IPS-18c (cell line): ENCODE results near the gene TRIM5.
A peak's percentile ranks its signal among the peaks of the same experiment; 100 is the strongest.
"Not testable (repeated sequence)": the region's sequence is repeated elsewhere in the genome, so short reads cannot be mapped to it uniquely, and the experiment has no call there.

Source experiments
- H3K4me3 ChIP-seq: 2 replicates; pipeline ENCODE4 v1.7.0; 2013; ENCODE audit warnings: low read depth, mild to moderate bottlenecking, low read length, moderate library complexity; ENCODE audit not compliant: insufficient read depth
- H3K9me3 ChIP-seq: one replicate; pipeline ENCODE4 v1.6.1; 2013; ENCODE audit warnings: mild to moderate bottlenecking, low read length, moderate library complexity; ENCODE audit not compliant: control insufficient read depth, insufficient read depth

The TRIM5 gene

GRCh38 chr11:5684646-5685362 lies at the start of gene TRIM5:
Gene TRIM5 (minus strand): TSS chr11:5685074. CDS start chr11:5680177, 4,897 bp downstream.
- no peaks in the 10 kb centered on the region for H3K9me3 ChIP-seq
- peak within 1 kb of the TSS; percentile 47; the same call in 1 of the 2 replicates for H3K4me3 ChIP-seq

DNA sequence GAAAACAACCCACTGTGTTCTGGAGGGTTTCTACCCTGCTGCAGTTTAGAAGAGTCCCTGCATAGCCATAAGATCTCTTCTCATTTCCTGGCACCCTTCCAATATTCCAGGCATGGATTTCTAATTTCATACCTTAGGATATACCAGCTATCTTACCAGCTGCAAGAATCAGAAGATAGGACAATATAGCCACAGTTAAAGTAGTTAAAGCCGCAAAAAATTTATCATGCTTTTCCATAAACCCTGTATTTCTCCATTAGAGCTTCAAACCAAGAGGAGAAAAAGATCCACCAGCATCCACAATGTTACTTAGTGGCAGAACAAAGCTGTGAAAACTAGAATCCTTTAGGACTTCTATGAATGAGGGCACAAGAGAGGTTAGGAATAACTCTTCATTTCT lies 42.8 kb upstream of the TRIM5 start:
- Histone ChIP-seq H3K4me3 (no peak overlapping the region), H3K9me3 (no peaks in the 10 kb centered on the region)

DNA sequence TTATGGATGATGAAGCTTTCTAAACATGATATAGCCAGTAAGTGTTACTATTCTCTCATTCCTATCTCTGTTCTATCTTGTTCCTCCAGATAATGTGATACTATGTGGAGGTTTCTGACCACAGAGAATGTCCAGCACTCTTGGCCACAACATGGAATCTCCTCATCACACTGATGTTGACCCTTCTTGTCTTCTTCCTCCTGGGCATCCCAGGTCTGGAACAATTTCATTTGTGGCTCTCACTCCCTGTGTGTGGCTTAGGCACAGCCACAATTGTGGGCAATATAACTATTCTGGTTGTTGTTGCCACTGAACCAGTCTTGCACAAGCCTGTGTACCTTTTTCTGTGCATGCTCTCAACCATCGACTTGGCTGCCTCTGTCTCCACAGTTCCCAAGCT lies 41.5 kb upstream of the TRIM5 start:
- no peaks in the 10 kb centered on the region for H3K9me3 ChIP-seq

GRCh38 chr11:5722622-5723021 lies 37.7 kb upstream of the TRIM5 start:
- no peaks in the 10 kb centered on the region for H3K9me3 ChIP-seq

More for the DNA sequence above, 41.5 kb upstream of the TRIM5 start:
- H3K4me3 ChIP-seq: no peak overlapping the region

GRCh38 chr11:5719703-5720495 lies 35.0 kb upstream of the TRIM5 start:
- H3K9me3 ChIP-seq: no peaks in the 10 kb centered on the region
- no peak overlapping the region for H3K4me3 ChIP-seq

More at GRCh38 chr11:5722622-5723021, 37.7 kb upstream of the TRIM5 start:
- no peak overlapping the region for H3K4me3 ChIP-seq

DNA sequence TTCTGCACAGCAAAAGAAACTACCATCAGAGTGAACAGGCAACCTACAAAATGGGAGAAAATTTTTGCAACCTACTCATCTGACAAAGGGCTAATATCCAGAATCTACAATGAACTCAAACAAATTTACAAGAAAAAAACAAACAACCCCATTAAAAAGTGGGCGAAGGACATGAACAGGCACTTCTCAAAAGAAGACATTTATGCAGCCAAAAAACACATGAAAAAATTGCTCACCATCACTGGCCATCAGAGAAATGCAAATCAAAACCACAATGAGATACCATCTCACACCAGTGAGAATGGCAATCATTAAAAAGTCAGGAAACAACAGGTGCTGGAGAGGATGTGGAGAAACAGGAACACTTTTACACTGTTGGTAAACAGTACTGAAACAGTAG lies 31.6 kb upstream of the TRIM5 start:
- H3K4me3 ChIP-seq, H3K9me3 ChIP-seq: not testable (repeated sequence)

DNA sequence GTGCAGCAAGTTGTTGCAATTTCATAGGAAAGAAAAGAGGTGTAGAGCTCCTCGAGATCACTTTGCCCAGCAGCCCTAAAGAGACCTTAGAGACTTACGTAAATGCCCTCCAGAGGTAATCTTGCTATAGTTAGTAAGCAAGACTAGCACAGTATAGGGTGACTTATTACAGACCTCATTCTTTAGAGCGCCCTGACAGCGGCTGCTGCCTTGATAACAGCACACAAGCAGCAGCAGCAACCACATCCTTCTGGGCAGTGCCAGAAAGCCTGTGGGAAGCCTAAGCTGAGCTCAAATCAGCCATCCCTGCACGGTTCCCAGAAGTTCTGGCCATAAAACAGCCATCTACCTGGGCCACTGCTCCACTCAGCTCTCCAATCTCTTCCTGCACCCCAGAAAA lies 28.8 kb upstream of the TRIM5 start:
- H3K9me3 ChIP-seq: no peaks in the 10 kb centered on the region
- no peak overlapping the region for H3K4me3 ChIP-seq

- H3K9me3 ChIP-seq: no peaks in the 10 kb centered on the region
- H3K4me3 ChIP-seq: no peak overlapping the region
These were observed 27.6 kb upstream of the TRIM5 start for GRCh38 chr11:5712507-5712906.

GRCh38 chr11:5705688-5706087 lies 20.8 kb upstream of the TRIM5 start:
- H3K9me3 ChIP-seq: no peaks in the 10 kb centered on the region
- no peak overlapping the region for H3K4me3 ChIP-seq

DNA sequence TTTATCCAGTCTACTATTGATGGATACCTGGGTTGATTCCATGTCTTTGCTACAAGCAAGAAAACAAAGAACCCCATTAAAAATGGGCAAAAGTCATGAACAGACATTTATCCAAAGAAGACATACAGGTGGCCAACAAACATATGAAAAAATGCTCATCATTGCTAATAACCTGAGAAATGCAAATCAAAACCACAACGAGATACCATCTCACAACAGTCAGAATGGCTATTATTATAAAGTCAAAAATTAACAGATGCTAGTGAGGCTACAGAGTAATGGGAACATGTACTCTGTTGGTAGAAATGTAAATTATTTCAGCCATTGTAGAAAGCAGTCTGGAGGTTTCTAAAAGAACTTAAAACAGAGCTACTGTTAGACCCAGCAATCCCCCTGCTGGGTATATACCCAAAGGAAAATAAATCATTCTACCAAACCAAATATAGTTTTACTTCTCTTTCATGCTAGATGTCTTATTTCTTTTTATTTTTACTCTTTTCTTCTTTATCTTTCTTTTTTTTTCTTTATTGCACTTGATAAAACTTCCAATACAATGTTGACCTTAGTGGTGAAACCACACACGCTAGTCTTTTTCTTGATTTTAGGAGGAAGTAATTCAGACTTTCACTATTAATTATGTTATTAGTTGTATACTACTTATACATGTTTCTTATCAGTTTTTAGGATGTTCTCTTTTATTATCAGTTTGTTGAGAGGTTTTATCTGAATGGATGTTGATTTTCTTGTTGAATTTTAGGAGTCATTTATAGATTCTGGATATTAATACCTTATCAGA lies 19.1 kb upstream of the TRIM5 start:
- H3K4me3 ChIP-seq: no peak overlapping the region
- no peaks in the 10 kb centered on the region for H3K9me3 ChIP-seq

DNA sequence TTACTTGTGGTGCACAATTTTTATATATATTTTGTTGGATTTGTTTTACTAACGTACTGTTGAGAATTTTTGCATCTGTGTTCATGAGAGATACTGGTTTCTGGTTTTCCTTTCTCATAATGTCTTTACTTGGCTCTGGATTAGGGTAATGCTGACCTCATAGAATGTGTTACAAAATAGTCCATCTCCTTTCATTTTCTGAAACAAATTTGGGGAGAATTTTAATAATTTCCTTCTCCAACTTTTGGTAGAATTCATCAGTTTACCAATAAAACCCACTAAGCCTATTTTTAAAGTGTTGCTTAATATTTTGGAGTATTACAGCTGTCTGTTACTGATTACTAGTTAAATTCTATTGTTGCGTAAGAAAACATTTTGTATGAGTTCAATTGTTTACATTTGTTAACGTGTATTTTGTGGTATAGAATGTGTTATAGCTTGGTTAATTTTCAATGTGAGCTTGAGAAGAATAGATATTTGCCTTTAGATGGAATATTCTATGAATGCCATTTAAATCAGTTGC lies 16.2 kb upstream of the TRIM5 start:
- Histone ChIP-seq H3K9me3 (no peaks in the 10 kb centered on the region), H3K4me3 (no peak overlapping the region)

DNA sequence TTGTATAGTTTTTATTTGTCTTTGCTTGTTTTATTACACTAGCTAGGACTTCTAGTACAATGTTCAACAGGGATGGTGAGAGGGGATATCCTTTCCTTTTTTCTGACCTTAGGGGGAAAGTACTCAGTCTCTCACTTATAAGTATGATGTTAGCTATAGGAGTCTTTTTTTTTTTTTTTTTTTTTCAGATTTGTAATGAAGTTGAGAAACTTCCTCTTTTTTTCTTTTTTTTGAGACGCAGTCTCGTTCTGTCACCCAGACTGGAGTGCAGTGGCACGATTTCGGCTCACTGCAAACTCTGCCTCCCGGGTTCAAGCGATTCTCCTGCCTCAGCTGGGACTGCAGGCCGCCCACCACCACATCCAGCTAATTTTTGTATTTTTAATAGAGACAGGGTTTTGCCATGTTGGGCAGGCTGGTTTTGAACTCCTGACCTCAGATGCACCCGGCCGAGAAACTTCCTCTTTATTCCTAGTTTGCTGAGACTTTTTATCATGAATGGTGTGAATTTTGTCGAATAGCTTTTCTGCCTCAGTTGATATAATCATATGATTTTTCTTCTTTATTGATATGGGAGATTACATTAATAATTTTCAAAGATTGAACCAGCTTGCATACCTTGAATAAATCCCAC lies 15.7 kb upstream of the TRIM5 start:
- Histone ChIP-seq H3K9me3 (no peaks in the 10 kb centered on the region), H3K4me3 (no peak overlapping the region)

DNA sequence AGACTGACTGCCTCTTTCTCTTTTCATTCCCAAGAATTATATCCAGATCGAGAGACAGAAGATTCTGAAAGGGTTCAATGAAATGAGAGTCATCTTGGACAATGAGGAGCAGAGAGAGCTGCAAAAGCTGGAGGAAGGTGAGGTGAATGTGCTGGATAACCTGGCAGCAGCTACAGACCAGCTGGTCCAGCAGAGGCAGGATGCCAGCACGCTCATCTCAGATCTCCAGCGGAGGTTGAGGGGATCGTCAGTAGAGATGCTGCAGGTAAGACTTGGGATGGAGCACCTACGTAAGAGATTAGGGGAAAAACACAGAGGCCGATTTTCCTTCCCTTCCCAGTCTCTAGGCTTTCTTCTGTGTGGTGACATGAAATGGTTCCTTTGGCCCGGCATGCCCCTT lies 13.4 kb upstream of the TRIM5 start:
- H3K9me3 ChIP-seq: no peaks in the 10 kb centered on the region
- no peak overlapping the region for H3K4me3 ChIP-seq

- no peak overlapping the region for H3K4me3 ChIP-seq
- no peaks in the 10 kb centered on the region for H3K9me3 ChIP-seq
These were observed 11.3 kb upstream of the TRIM5 start for GRCh38 chr11:5696210-5696609.

- no peak overlapping the region for H3K4me3 ChIP-seq
- H3K9me3 ChIP-seq: no peaks in the 10 kb centered on the region
These were observed 10.7 kb upstream of the TRIM5 start for GRCh38 chr11:5695580-5695979.

- Histone ChIP-seq H3K9me3 (no peaks in the 10 kb centered on the region), H3K4me3 (no peak overlapping the region)
These were observed 9.8 kb upstream of the TRIM5 start for GRCh38 chr11:5694642-5695041.

GRCh38 chr11:5691964-5692361 lies 7.1 kb upstream of the TRIM5 start:
- Histone ChIP-seq H3K4me3 (no peak overlapping the region), H3K9me3 (no peaks in the 10 kb centered on the region)
